ENCODE results near the gene DNMT3B.
"Not testable (repeated sequence)": the region's sequence is repeated elsewhere in the genome, so short reads cannot be mapped to it uniquely, and the experiment has no call there.

DNMT3B gene

GRCh38 chr20:32761417-32761830, 761 bp upstream of the DNMT3B start:
- DNase-seq (ENCODE audit: extremely low spot score, insufficient read length, low read depth): no peak
- FAIRE-seq: no peak

- no peak for FAIRE-seq
Observed at GRCh38 chr20:32762754-32763201, 593 bp downstream of the DNMT3B start.

GRCh38 chr20:32763202-32764004, 1.2 kb downstream of the DNMT3B start:
- DNase-seq (ENCODE audit: extremely low spot score, insufficient read length, low read depth) (no peak), FAIRE-seq (no peak)

More at GRCh38 chr20:32762754-32763201, 593 bp downstream of the DNMT3B start:
- no peak for DNase-seq (ENCODE audit: extremely low spot score, insufficient read length, low read depth)

- no peak for FAIRE-seq
Observed at GRCh38 chr20:32764005-32764960, 2.1 kb downstream of the DNMT3B start.

GRCh38 chr20:32765230-32765875, 3.2 kb downstream of the DNMT3B start:
- not testable (repeated sequence) for FAIRE-seq

More at GRCh38 chr20:32764005-32764960, 2.1 kb downstream of the DNMT3B start:
- no peak for DNase-seq (ENCODE audit: extremely low spot score, insufficient read length, low read depth)

GRCh38 chr20:32767418-32768198, 5.4 kb downstream of the DNMT3B start:
- no peak for DNase-seq (ENCODE audit: extremely low spot score, insufficient read length, low read depth)
- FAIRE-seq: no peak

More at GRCh38 chr20:32765230-32765875, 3.2 kb downstream of the DNMT3B start:
- DNase-seq (ENCODE audit: extremely low spot score, insufficient read length, low read depth): not testable (repeated sequence)

GRCh38 chr20:32772046-32772445, 9.9 kb downstream of the DNMT3B start:
- no peak for FAIRE-seq
- no peak for DNase-seq (ENCODE audit: extremely low spot score, insufficient read length, low read depth)

GRCh38 chr20:32773223-32773622, 11.0 kb downstream of the DNMT3B start:
- DNase-seq (ENCODE audit: extremely low spot score, insufficient read length, low read depth): no peak
- FAIRE-seq: no peak

GRCh38 chr20:32773855-32774254, 11.7 kb downstream of the DNMT3B start:
- no peak for FAIRE-seq
- no peak for DNase-seq (ENCODE audit: extremely low spot score, insufficient read length, low read depth)

GRCh38 chr20:32775336-32775991, 13.3 kb downstream of the DNMT3B start:
- FAIRE-seq (no peak), DNase-seq (ENCODE audit: extremely low spot score, insufficient read length, low read depth) (no peak)

- no peak for FAIRE-seq
- DNase-seq (ENCODE audit: extremely low spot score, insufficient read length, low read depth): no peak
Observed at GRCh38 chr20:32777177-32777956, 15.2 kb downstream of the DNMT3B start.

GRCh38 chr20:32779500-32780211, 17.5 kb downstream of the DNMT3B start:
- no peak for FAIRE-seq

GRCh38 chr20:32780278-32780677, 18.1 kb downstream of the DNMT3B start:
- FAIRE-seq (no peak), DNase-seq (ENCODE audit: extremely low spot score, insufficient read length, low read depth) (no peak)

More at GRCh38 chr20:32779500-32780211, 17.5 kb downstream of the DNMT3B start:
- no peak for DNase-seq (ENCODE audit: extremely low spot score, insufficient read length, low read depth)

GRCh38 chr20:32780749-32781655, 18.8 kb downstream of the DNMT3B start:
- no peak for DNase-seq (ENCODE audit: extremely low spot score, insufficient read length, low read depth)
- FAIRE-seq: no peak

- FAIRE-seq: no peak
Observed at GRCh38 chr20:32784369-32785080, 22.3 kb downstream of the DNMT3B start.

More at GRCh38 chr20:32784369-32785080, 22.3 kb downstream of the DNMT3B start:
- no peak for DNase-seq (ENCODE audit: extremely low spot score, insufficient read length, low read depth)
